K562 (cell line): Measurements from ENCODE around the gene STIL. TPM values are rescaled to one million over a fixed set of nuclear protein-coding genes. Genes with fewer than 3 reads are reported as not detected.

Experiments used
- BRF1 ChIP-seq: IDR thresholded peaks from 3 replicates; pipeline ENCODE4 v1.6.1; 2011; ENCODE audit warnings: borderline replicate concordance, mild to moderate bottlenecking; ENCODE audit not compliant: insufficient read length; ENCODE audit errors: extremely low read depth
- ETV6 ChIP-seq, 3 experiments: fragments of 150-350 bp in 1 of 3; sonication (generic) in 1 of 3; formaldehyde crosslinking in 1 of 3; IDR thresholded peaks; 2 replicates each; pipeline versions ENCODE4 v1.6.1 to v1.8.0; 2014 to 2022; ENCODE audit warnings: borderline replicate concordance in 2 of 3, low read depth in 2 of 3, antibody characterized with exemption in 1 of 3, low read length in 1 of 3, mild to moderate bottlenecking in 1 of 3, missing genetic modification reagents in 1 of 3
- HNRNPLL ChIP-seq: fragments of 200-400 bp; formaldehyde crosslinking; IDR thresholded peaks from 2 replicates; pipeline ENCODE4 v1.6.1; 2017; ENCODE audit warnings: low read length, low read depth, mild to moderate bottlenecking; ENCODE audit not compliant: poor library complexity, severe bottlenecking
- MIER1 ChIP-seq: fragments of 450-650 bp; IDR thresholded peaks from 2 replicates; pipeline ENCODE4 v1.6.1; 2016; ENCODE audit warnings: antibody characterized with exemption, mild to moderate bottlenecking, low read depth
- NCOA6 ChIP-seq: fragments of 450-650 bp; IDR thresholded peaks from 2 replicates; pipeline ENCODE4 v1.6.1; 2017; ENCODE audit warnings: mild to moderate bottlenecking
- ZNF212 ChIP-seq: fragments of 450-650 bp; formaldehyde crosslinking; IDR thresholded peaks from 2 replicates; pipeline ENCODE4 v1.4.0; 2020; ENCODE audit warnings: mild to moderate bottlenecking
- ZNF384 ChIP-seq: IDR thresholded peaks from 2 replicates; pipeline ENCODE4 v1.6.1; 2012; ENCODE audit warnings: low read depth, low read length, improper control_type of control experiment
- ZNF766 ChIP-seq: fragments of 200-800 bp; sonication (Bioruptor generic); conservative IDR thresholded peaks from 2 replicates; pipeline ENCODE4 v1.6.1; 2016; ENCODE audit warnings: missing genetic modification characterization, missing compliant biosample characterization
- ZSCAN29 ChIP-seq: fragments of 450-650 bp; IDR thresholded peaks from 2 replicates; pipeline ENCODE4 v1.6.1; 2017
- polyA plus RNA-seq, 8 experiments: library from polyadenylated mRNA; depleted of rRNA in 4 of 8; stranded (reverse) in 5 of 8; unstranded in 3 of 8; fragments of >200 nt; fragmentation: Nextera tagmentation in 2 of 8; fragmentation: Illumina TruSeq in 1 of 8; extraction: Ambion mirVana in 2 of 8; extraction: Trizol in 1 of 8; gene quantifications; 2 replicates each; pipeline versions ENCODE4 v1.2.1 to v1.2.3, GENCODE V29; 2011 to 2014; ENCODE audit warnings: inconsistent platforms in 1 of 8, missing spikeins in 1 of 8
- total RNA-seq, 7 experiments: library from RNA; depleted of rRNA in 6 of 7; stranded (reverse); fragments of >200 nt in 6 of 7; fragmentation: Illumina TruSeq in 2 of 7; extraction: Trizol in 2 of 7; gene quantifications; 2 replicates each; pipeline versions ENCODE4 v1.2.1 to v1.2.3, GENCODE V29; 2011 to 2021; ENCODE audit warnings: low replicate concordance in 1 of 7
- TF ChIP-seq, protein P1 (sequence below): fragments of 250-450 bp; sonication (Bioruptor Pico); IDR thresholded peaks from 2 replicates; pipeline ENCODE4 v1.5.0; 2020; ENCODE audit warnings: mild to moderate bottlenecking
- TF ChIP-seq, protein P2 (sequence below), 2 experiments: fragments of 450-650 bp; IDR thresholded peaks; 2 replicates each; pipeline ENCODE4 v1.6.1; 2016
- TF ChIP-seq, protein P3 (sequence below): fragments of 250-450 bp; sonication (Bioruptor Pico); IDR thresholded peaks from 2 replicates; pipeline ENCODE4 v1.6.1; 2021; ENCODE audit warnings: mild to moderate bottlenecking
- TF ChIP-seq, protein P4 (sequence below), 2 experiments: fragments of 450-650 bp; IDR thresholded peaks; 2 replicates each; pipeline ENCODE4 v1.6.1; 2016; ENCODE audit warnings: mild to moderate bottlenecking in 2 of 2, borderline replicate concordance in 1 of 2, low read depth in 1 of 2, moderate library complexity in 1 of 2

Gene STIL
- total and polyA plus RNA-seq, 9 of the 15 experiments (the other 6 are each of a cell fraction or from before 2014, with no cell fraction given): 10.5 to 77.4 (median 39.6) TPM

DNA sequence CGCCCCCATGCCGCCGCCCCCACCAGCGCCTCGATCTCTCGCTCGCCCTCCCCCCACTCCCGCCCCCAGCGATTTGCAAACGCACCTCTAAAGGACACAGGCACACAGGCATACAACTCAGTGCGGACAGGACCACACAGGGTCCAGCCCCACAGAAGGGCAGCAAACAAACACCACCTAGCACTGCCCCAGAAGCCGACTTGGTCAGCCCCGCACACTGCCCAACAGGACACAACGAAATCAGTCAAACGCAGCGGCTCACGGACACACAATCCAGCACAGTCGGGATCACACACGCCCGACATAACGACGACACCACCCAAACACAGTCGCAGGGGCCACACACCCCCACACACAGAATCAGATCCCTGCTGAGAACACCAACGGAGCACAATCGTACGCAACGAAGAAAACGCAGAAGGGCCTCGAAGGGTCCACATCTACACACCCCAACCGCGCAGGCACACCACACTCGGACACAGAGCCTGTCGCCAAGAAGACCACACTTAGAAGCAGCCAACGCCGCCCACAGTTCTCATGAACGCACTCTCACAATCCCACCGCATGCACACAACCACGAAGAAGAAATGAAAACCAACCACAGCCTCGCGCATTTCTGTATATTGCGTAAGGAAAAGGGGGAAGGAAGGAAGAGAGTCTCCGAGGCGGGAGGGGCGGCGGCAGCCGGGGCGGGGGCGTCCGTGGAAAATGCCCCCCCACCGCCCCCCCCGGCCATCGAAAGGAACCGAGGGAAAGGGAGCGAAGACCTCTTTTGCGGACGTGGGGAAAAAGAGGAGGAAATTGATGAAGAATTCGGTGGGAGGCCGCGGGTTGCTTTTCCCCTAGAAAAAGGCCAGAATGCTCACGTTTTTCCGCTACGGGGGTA is 82.4 kb downstream of the STIL start (continued):
- TF ChIP-seq, protein P1, sequence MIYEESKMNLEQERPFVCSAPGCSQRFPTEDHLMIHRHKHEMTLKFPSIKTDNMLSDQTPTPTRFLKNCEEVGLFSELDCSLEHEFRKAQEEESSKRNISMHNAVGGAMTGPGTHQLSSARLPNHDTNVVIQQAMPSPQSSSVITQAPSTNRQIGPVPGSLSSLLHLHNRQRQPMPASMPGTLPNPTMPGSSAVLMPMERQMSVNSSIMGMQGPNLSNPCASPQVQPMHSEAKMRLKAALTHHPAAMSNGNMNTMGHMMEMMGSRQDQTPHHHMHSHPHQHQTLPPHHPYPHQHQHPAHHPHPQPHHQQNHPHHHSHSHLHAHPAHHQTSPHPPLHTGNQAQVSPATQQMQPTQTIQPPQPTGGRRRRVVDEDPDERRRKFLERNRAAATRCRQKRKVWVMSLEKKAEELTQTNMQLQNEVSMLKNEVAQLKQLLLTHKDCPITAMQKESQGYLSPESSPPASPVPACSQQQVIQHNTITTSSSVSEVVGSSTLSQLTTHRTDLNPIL (CRISPR knock-in tag): no peak
- TF ChIP-seq ZNF766 (no peak), ZNF212 (CRISPR knock-in tag) (no peak), NCOA6 (no peak), MIER1 (peak; percentile 82), BRF1 (no peak), ZNF384 (no peak), ZSCAN29 (no peak; the same call in none of the 2 replicates), ETV6 (IDR thresholded peaks at IDR 0.05; ENCODE audit: borderline replicate concordance in 1 of 2, low read depth in 2 of 2, low read length in 1 of 2) (no peak; a peak in 1 of 4 replicates), ETV6 (CRISPR knock-in tag; IDR thresholded peaks at IDR 0.05; ENCODE audit: borderline replicate concordance) (0 out of 2 replicates have a peak, but pooled peaks have one; percentile 13), HNRNPLL (peak; percentile 93)
- TF ChIP-seq, protein P2, sequence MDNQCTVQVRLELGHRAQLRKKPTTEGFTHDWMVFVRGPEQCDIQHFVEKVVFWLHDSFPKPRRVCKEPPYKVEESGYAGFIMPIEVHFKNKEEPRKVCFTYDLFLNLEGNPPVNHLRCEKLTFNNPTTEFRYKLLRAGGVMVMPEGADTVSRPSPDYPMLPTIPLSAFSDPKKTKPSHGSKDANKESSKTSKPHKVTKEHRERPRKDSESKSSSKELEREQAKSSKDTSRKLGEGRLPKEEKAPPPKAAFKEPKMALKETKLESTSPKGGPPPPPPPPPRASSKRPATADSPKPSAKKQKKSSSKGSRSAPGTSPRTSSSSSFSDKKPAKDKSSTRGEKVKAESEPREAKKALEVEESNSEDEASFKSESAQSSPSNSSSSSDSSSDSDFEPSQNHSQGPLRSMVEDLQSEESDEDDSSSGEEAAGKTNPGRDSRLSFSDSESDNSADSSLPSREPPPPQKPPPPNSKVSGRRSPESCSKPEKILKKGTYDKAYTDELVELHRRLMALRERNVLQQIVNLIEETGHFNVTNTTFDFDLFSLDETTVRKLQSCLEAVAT (IDR thresholded peaks at IDR 0.05): peak; percentile 98
- TF ChIP-seq, protein P3, sequence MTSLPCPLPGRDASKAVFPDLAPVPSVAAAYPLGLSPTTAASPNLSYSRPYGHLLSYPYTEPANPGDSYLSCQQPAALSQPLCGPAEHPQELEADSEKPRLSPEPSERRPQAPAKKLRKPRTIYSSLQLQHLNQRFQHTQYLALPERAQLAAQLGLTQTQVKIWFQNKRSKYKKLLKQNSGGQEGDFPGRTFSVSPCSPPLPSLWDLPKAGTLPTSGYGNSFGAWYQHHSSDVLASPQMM (CRISPR knock-in tag): no peak
- TF ChIP-seq, protein P4, sequence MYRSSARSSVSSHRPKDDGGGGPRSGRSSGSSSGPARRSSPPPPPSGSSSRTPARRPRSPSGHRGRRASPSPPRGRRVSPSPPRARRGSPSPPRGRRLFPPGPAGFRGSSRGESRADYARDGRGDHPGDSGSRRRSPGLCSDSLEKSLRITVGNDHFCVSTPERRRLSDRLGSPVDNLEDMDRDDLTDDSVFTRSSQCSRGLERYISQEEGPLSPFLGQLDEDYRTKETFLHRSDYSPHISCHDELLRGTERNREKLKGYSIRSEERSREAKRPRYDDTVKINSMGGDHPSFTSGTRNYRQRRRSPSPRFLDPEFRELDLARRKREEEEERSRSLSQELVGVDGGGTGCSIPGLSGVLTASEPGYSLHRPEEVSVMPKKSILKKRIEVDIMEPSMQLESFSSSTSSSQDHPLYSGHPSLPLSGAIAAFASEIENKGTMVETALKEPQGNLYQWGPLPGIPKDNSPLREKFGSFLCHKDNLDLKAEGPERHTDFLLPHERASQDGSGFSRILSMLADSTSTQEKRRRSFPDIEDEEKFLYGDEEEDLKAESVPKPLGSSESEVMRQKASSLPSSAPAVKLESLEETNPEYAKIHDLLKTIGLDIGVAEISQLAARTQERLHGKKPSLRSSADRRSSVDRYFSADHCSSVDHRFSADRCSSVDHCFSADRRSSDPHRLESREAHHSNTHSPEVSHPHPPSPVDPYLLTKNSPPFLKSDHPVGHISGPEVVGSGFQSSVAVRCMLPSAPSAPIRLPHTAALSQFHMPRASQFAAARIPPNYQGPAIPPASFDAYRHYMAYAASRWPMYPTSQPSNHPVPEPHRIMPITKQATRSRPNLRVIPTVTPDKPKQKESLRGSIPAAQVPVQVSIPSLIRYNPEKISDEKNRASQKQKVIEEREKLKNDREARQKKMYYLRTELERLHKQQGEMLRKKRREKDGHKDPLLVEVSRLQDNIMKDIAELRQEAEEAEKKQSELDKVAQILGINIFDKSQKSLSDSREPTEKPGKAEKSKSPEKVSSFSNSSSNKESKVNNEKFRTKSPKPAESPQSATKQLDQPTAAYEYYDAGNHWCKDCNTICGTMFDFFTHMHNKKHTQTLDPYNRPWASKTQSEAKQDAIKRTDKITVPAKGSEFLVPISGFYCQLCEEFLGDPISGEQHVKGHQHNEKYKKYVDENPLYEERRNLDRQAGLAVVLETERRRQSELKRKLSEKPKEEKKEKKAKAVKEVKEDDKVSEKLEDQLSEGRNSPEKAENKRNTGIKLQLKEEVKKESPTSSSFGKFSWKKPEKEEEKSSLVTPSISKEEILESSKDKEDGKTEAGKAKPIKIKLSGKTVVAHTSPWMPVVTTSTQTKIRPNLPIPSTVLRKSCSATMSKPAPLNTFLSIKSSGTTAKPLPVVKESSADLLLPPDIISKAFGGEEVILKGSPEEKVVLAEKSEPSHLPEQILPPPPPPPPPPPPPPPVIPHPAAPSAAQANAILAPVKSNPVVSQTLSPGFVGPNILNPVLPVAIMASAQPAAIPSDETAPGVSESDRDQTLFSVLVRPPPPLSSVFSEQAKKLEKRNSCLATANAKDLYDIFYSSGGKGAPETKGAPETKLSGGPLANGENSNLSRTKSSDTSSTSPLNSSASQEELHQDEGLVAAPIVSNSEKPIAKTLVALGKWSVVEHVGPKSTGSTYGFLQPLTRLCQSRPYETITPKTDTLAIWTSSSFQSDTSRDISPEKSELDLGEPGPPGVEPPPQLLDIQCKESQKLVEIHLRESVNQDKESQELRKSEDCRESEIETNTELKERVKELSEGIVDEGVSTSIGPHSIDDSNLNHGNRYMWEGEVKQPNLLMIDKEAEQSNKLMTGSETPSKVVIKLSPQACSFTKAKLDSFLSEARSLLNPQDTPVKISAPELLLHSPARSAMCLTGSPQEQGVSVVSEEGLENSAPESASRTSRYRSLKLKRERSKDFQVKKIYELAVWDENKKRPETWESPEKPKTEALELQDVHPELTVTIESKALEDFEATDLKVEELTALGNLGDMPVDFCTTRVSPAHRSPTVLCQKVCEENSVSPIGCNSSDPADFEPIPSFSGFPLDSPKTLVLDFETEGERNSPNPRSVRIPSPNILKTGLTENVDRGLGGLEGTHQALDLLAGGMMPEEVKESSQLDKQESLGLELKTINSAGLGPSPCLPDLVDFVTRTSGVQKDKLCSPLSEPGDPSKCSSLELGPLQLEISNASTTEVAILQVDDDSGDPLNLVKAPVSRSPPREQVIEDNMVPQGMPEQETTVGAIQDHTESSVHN (IDR thresholded peaks at IDR 0.05; ENCODE audit: borderline replicate concordance in 1 of 2, low read depth in 1 of 2): peak in 1 of 2 experiments; percentile 66; a peak in 1 of 4 replicates
